Sigmoid colon (tissue), 7 donors: ENCODE results near the gene CDH23. TPM values are rescaled to one million over a fixed set of nuclear protein-coding genes. Genes with fewer than 3 reads are reported as not detected.

ENCODE experiments used
- DNase-seq: peaks from one replicate; pipeline ENCODE4 v3.0.0-alpha.2; 2019
- H3K27ac ChIP-seq, 4 donors: fragments of 200-600 bp; sonication (generic); one replicate each; pipeline ENCODE4 v1.5.1; 2016 to 2019; ENCODE audit warnings: mild to moderate bottlenecking in 1 of 4
- H3K27me3 ChIP-seq, 3 donors: fragments of 200-600 bp; sonication (generic); one replicate each; pipeline ENCODE4 v1.5.1; 2019; ENCODE audit warnings: mild to moderate bottlenecking in 1 of 3
- H3K36me3 ChIP-seq, 4 donors: fragments of 200-600 bp; sonication (generic); one replicate each; pipeline ENCODE4 v1.5.1; 2016 to 2019
- H3K4me1 ChIP-seq, 4 donors: fragments of 200-600 bp; sonication (generic); one replicate each; pipeline ENCODE4 v1.5.1; 2017 to 2019
- H3K4me3 ChIP-seq, 4 donors: fragments of 200-600 bp; sonication (generic); one replicate each; pipeline ENCODE4 v1.5.1; 2017 to 2019; ENCODE audit warnings: mild to moderate bottlenecking in 2 of 4, moderate library complexity in 1 of 4
- H3K9me3 ChIP-seq, 4 donors: fragments of 200-600 bp in 3 of 4; sonication (generic) in 3 of 4; one replicate each; pipeline versions ENCODE4 v1.5.1 to v1.6.1; 2013 to 2019
- EP300 ChIP-seq, 4 donors: sonication (generic); formaldehyde crosslinking; IDR thresholded peaks; one replicate each; pipeline ENCODE4 v1.6.1; 2017; ENCODE audit warnings: antibody characterized with exemption in 4 of 4
- POLR2A ChIP-seq, 2 donors: fragments of 450-650 bp; IDR thresholded peaks; one replicate each; pipeline ENCODE4 v1.6.1; 2016; ENCODE audit warnings: antibody characterized with exemption in 2 of 2, mild to moderate bottlenecking in 2 of 2, moderate library complexity in 2 of 2
- POLR2AphosphoS5 ChIP-seq, 4 donors: sonication (generic); formaldehyde crosslinking; IDR thresholded peaks; one replicate each; pipeline ENCODE4 v1.6.1; 2017; ENCODE audit warnings: antibody characterized with exemption in 4 of 4
- WGBS, 2 donors: extraction: QIAGEN DNeasy Blood & Tissue Kit; methylation state at CpG; one replicate each; pipeline ENCODE4 v1.1.7; 2013; 5-methylcytosine and 5-hydroxymethylcytosine counted together
- intact Hi-C: fragments of 100-400 bp; cut with DNase I; formaldehyde crosslinking; loops from one replicate; pipeline ENCODE4 v1.15.1; 2023
- polyA plus RNA-seq, 3 donors: library from polyadenylated mRNA; stranded (reverse); fragments of 200-250 nt; gene quantifications; one replicate each; pipeline ENCODE4 v1.2.3, GENCODE V29; 2013
- total RNA-seq, 4 donors: library from RNA; depleted of rRNA; stranded (reverse); fragments of >200 nt; gene quantifications; one replicate each; pipeline ENCODE4 v1.1.0, GENCODE V29; 2016
- TF ChIP-seq, protein P1 (sequence below), 4 experiments: fragments of 450-650 bp in 3 of 4; fragments of 200-600 bp in 1 of 4; IDR thresholded peaks; one replicate each; pipeline ENCODE4 v1.5.1; 2016 to 2019; ENCODE audit warnings: antibody characterized with exemption in 4 of 4, mild to moderate bottlenecking in 3 of 4, moderate library complexity in 2 of 4
- donor health status: healthy with polysubstance abuse.
- donor health status: Bipolar disorder and iron deficiency.
- donor health status: healthy.

Gene CDH23
- total and polyA plus RNA-seq, 7 donors = 1.5 to 7.2 (median 3.0) TPM

DNA sequence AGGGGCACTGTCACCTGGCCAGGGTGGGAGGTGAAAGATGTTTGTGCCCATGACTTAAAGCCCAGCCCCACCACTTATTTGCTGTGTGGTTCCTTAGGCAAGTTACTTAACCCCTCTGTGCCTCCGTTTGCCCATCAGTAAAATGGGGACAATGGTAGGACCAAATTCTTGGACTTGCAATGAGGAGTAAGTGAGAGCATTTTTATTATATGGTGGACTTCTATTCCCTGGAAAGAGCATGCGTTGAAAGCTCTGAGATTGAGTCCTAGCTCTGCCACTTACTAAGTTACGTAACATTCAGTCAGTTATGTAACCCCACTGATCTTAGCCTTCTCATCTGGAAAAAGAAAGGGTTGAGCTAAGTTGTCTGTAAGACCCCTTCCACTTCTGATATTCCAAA is 357.8 kb downstream of the CDH23 start:
- no peak for TF ChIP-seq POLR2A (IDR thresholded peaks at IDR 0.05)
- H3K36me3 ChIP-seq = peaks cover 15 to 72% (median 50%) of the 10 kb centered on the region in 4 donors
- H3K4me3 ChIP-seq = no peak overlapping the region
- intact Hi-C loops = no loop called here
- no peaks in the 10 kb centered on the region for H3K9me3 ChIP-seq
- peak overlapping the region in 3 of 4 donors; percentile 37 to 60 (median 59) for H3K27ac ChIP-seq
- no peaks in the 10 kb centered on the region for H3K27me3 ChIP-seq
- DNase-seq = no peak
- H3K4me1 ChIP-seq = peaks cover 0 to 41% (median 15%) of the 10 kb centered on the region in 4 donors
- 84 to 91% methylated on average over 3 of the region's 3 CpGs for WGBS, 2 donors

DNA sequence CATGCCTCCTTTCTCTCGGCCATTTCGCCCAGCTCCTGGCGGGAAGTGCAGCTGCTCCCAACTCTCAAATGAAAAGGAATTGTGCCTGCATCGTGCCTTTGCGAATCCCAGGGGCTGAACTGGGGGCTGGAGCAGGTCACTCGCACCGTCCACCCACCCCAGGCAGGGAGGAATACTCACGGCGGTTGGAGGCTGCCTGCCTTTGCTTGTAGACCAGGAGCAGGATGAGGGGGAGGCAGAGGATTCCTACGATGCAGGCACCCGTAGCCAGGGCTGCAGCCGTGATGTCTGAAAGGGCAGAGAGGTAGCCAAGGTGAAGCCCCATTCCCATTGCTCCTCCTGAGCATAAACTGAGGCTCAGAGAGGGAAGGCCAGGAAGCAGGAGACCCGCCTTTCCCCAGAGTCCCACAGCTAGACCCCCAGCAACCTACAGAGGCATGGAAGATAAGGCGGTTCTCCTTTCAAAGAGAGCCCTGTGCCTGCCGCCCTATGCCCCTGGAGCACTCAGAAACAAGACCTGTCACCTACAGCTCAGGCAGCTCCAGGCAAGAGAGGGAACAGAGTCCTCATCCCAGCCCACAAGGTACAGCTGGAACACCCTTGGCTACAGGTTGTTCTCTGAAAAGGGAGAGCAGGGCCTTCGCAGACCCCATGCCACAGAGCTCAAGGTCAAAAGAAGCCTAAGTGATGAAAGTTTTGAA is 358.6 kb downstream of the CDH23 start:
- intact Hi-C loops = no loop called here
- 95% methylated on average over 16 of the region's 16 CpGs for WGBS, 2 donors
- peaks cover 0 to 34% (median 12%) of the 10 kb centered on the region in 4 donors for H3K4me1 ChIP-seq
- H3K36me3 ChIP-seq = peaks cover 15 to 65% (median 45%) of the 10 kb centered on the region in 4 donors
- H3K27me3 ChIP-seq = no peaks in the 10 kb centered on the region
- no peak for DNase-seq
- TF ChIP-seq POLR2A (IDR thresholded peaks at IDR 0.05) (no peak), EP300 (IDR thresholded peaks at IDR 0.05) (no peak), POLR2AphosphoS5 (IDR thresholded peaks at IDR 0.05) (no peak)
- TF ChIP-seq, protein P1, sequence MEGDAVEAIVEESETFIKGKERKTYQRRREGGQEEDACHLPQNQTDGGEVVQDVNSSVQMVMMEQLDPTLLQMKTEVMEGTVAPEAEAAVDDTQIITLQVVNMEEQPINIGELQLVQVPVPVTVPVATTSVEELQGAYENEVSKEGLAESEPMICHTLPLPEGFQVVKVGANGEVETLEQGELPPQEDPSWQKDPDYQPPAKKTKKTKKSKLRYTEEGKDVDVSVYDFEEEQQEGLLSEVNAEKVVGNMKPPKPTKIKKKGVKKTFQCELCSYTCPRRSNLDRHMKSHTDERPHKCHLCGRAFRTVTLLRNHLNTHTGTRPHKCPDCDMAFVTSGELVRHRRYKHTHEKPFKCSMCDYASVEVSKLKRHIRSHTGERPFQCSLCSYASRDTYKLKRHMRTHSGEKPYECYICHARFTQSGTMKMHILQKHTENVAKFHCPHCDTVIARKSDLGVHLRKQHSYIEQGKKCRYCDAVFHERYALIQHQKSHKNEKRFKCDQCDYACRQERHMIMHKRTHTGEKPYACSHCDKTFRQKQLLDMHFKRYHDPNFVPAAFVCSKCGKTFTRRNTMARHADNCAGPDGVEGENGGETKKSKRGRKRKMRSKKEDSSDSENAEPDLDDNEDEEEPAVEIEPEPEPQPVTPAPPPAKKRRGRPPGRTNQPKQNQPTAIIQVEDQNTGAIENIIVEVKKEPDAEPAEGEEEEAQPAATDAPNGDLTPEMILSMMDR (IDR thresholded peaks at IDR 0.05) = no peak
- H3K9me3 ChIP-seq = no peaks in the 10 kb centered on the region
- peak overlapping the region in 2 of 4 donors; percentile 58 to 60 for H3K27ac ChIP-seq
- no peak overlapping the region for H3K4me3 ChIP-seq

DNA sequence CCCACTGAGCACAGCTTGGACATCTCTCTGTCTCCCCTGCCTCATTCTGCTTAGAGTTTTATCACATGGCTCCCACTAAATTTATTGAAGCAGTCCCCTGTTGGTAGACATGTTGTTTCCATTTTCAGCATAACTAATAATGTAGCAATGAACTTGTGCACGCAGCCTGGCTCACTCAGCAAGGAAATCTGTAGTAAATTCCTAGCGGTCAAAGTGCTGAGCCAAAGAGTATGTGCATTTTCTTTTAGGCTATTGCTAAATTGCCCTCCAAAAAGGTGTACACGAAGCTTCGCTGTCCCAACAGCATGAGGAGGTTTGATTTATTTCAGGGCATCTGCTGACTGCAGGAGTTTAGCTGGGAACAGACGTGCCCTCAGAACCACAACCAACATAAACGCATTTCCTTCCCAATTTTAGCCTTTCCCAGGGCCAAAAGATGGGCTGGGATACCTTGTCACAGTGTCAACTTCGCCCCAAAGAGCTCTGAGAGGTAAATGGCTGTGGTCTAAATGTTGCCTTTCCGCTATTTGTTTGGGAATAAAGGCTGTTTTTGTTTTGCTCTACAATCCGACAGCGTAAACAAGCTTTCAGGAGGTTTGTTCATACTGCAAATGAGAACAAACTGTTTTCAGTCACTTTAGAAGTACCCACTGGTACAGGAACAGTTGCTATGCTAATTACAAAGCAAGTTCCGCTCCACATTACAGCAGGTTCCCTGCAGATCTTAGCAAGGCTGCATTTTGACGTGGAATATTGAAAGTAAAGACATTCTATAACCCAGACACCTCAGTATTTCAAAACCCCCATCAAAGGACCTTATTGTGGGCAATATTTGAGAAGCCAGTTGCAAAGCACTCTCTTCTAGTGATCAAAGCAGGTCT is 359.8 kb downstream of the CDH23 start:
- DNase-seq = no peak
- H3K4me3 ChIP-seq = no peak overlapping the region
- no peaks in the 10 kb centered on the region for H3K27me3 ChIP-seq
- intact Hi-C loops = no loop called here
- H3K27ac ChIP-seq = peak overlapping the region; percentile 20 to 63 (median 59)
- WGBS, 2 donors = 49 to 80% methylated on average over 12 of the region's 12 CpGs
- peaks cover 0 to 44% (median 12%) of the 10 kb centered on the region in 4 donors for H3K4me1 ChIP-seq
- TF ChIP-seq POLR2AphosphoS5 (IDR thresholded peaks at IDR 0.05) (peak in 3 of 4 donors; percentile 24 to 36 (median 25)), EP300 (IDR thresholded peaks at IDR 0.05) (peak in 1 of 4 donors; percentile 40)
- TF ChIP-seq, protein P1 (IDR thresholded peaks at IDR 0.05) = no peak
- H3K9me3 ChIP-seq = no peaks in the 10 kb centered on the region
- peaks cover 12 to 65% (median 40%) of the 10 kb centered on the region in 4 donors for H3K36me3 ChIP-seq

DNA sequence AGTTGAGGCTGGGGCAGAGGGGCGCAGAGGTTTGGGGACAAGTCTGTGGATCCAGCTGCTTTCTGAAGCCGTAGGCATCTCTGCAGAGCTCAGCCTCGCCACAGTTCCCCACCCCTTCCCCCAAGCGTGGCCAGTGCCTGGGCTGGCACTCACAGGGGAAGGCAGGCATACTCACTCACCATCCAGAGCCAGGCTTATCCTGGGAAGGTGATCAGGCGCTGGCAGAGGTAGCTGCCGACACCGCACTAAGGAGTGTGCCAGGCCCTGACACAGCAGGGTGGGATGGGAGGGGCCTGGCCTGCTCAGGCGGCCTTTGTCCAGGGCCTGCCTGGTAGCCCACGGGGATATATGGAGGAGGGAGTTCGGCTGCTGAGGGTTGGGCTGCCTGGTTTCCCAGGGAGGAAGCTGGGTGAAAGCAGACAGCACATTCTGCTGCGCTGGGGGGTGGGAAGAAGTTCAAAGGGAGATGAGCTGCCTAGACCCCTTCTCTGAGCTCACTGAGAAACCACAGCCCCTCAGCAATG is 360.7 kb downstream of the CDH23 start:
- Histone ChIP-seq H3K9me3 (no peaks in the 10 kb centered on the region), H3K4me3 (no peak overlapping the region), H3K27me3 (no peaks in the 10 kb centered on the region), H3K27ac (peak overlapping the region; percentile 20 to 63 (median 59)), H3K4me1 (peaks cover 0 to 53% (median 21%) of the 10 kb centered on the region in 4 donors), H3K36me3 (peaks cover 6 to 62% (median 35%) of the 10 kb centered on the region in 4 donors)
- intact Hi-C loops = no loop called here
- DNase-seq = no peak
- TF ChIP-seq, protein P1 (IDR thresholded peaks at IDR 0.05) = no peak
- TF ChIP-seq POLR2AphosphoS5 (IDR thresholded peaks at IDR 0.05) (no peak), POLR2A (IDR thresholded peaks at IDR 0.05) (no peak), EP300 (IDR thresholded peaks at IDR 0.05) (no peak)
- 47 to 58% methylated on average over 11 of the region's 11 CpGs for WGBS, 2 donors

DNA sequence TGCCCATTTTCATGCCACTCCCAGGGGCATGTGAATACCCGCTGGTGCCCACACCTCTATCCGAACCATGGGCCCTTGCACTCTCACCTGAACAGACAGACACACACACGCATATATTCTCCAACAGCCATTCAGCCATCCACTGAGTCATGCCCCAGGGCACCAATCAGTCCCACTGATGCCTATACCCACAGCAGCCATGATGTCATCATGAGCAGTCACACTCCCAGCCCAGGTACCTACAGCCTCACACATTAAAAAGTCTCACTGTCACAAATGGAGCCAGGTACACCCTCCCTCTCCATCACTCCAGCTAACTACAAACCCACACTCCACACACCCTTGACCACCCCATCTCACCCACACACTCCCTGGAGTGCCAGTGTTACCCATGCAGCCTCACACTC is 364.4 kb downstream of the CDH23 start:
- WGBS, 2 donors = 94 to 97% methylated on average over 3 of the region's 3 CpGs
- intact Hi-C loops = no loop called here
- H3K36me3 ChIP-seq = peaks cover 3 to 37% (median 20%) of the 10 kb centered on the region in 4 donors

More for the DNA sequence above, 364.4 kb downstream of the CDH23 start:
- H3K27ac ChIP-seq = no peak overlapping the region
- no peaks in the 10 kb centered on the region for H3K9me3 ChIP-seq
- no peak overlapping the region for H3K4me3 ChIP-seq
- H3K4me1 ChIP-seq = peaks cover 0 to 63% (median 49%) of the 10 kb centered on the region in 4 donors
- TF ChIP-seq POLR2AphosphoS5 (IDR thresholded peaks at IDR 0.05) = no peak
- no peak for TF ChIP-seq EP300 (IDR thresholded peaks at IDR 0.05)
- TF ChIP-seq POLR2A (IDR thresholded peaks at IDR 0.05) = no peak
- TF ChIP-seq, protein P1 (IDR thresholded peaks at IDR 0.05) = no peak
- no peak for DNase-seq
- no peaks in the 10 kb centered on the region for H3K27me3 ChIP-seq
